Nephron progenitor cell (in vitro differentiated cells): ENCODE measurements around the gene NPIPB6.
A peak's percentile ranks its signal among the peaks of the same experiment; 100 is the strongest.

Source experiments
- DNase-seq: peaks from one replicate; pipeline ENCODE4 v3.0.0; 2021
- H3K27ac Mint-ChIP-seq: 2 replicates; pipeline ENCODE4 v1.8.0; 2021; ENCODE audit warnings: mild to moderate bottlenecking, moderate library complexity, mixed read lengths
- H3K27me3 Mint-ChIP-seq: 2 replicates; pipeline ENCODE4 v1.8.0; 2021; ENCODE audit warnings: mild to moderate bottlenecking, low read depth, mixed read lengths; ENCODE audit not compliant: poor library complexity
- H3K36me3 Mint-ChIP-seq: 2 replicates; pipeline ENCODE4 v1.8.0; 2021; ENCODE audit warnings: low read depth, mixed read lengths
- H3K4me1 Mint-ChIP-seq: 2 replicates; pipeline ENCODE4 v1.8.0; 2021; ENCODE audit warnings: mixed read lengths
- H3K4me3 Mint-ChIP-seq: 2 replicates; pipeline ENCODE4 v1.8.0; 2021; ENCODE audit warnings: mild to moderate bottlenecking, moderate library complexity, mixed read lengths
- H3K9me3 Mint-ChIP-seq: 2 replicates; pipeline ENCODE4 v1.8.0; 2021; ENCODE audit warnings: mild to moderate bottlenecking, moderate library complexity, mixed read lengths
- CTCF ChIP-seq: fragments of 200-600 bp; sonication (generic); IDR thresholded peaks from 2 replicates; pipeline ENCODE4 v1.5.0; 2021; ENCODE audit warnings: antibody characterized with exemption

Gene NPIPB6

GRCh38 chr16:28321700-28322411 lies 41.5 kb downstream of the NPIPB6 start:
- H3K27ac Mint-ChIP-seq = no peak overlapping the region
- no peak overlapping the region for H3K4me3 Mint-ChIP-seq
- TF ChIP-seq CTCF = peak; percentile 59
- peaks cover 21% of the 10 kb centered on the region for H3K36me3 Mint-ChIP-seq
- H3K4me1 Mint-ChIP-seq = peaks cover 11% of the 10 kb centered on the region
- no peaks in the 10 kb centered on the region for H3K9me3 Mint-ChIP-seq
- DNase-seq = peak; percentile 67
- H3K27me3 Mint-ChIP-seq = no peaks in the 10 kb centered on the region

DNA sequence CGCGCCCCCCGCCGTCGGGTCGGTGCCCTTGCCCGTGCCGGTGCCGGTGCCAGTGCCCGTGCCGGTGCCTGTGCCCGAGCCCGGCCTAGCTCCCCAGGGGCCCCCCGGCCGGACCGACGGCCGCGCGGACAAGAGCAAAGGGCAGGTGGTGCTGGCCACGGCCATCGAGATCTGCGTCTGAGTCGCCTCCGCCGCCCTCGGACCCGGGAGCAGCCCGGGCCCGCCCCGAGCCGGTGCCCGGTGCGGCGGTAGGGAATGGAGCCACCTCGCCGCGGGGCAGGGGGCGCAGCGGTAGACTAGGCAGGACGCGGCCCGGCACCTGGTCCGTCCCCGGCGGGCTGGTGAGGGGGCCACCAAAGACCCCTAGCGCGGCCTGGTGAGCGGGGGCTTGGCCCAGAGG lies 42.6 kb downstream of the NPIPB6 start:
- Mint-ChIP-seq H3K9me3 (no peaks in the 10 kb centered on the region), H3K4me1 (peaks cover 11% of the 10 kb centered on the region), H3K27ac (no peak overlapping the region), H3K4me3 (no peak overlapping the region), H3K27me3 (no peaks in the 10 kb centered on the region), H3K36me3 (peaks cover 21% of the 10 kb centered on the region)
- no peak for TF ChIP-seq CTCF
- no peak for DNase-seq

DNA sequence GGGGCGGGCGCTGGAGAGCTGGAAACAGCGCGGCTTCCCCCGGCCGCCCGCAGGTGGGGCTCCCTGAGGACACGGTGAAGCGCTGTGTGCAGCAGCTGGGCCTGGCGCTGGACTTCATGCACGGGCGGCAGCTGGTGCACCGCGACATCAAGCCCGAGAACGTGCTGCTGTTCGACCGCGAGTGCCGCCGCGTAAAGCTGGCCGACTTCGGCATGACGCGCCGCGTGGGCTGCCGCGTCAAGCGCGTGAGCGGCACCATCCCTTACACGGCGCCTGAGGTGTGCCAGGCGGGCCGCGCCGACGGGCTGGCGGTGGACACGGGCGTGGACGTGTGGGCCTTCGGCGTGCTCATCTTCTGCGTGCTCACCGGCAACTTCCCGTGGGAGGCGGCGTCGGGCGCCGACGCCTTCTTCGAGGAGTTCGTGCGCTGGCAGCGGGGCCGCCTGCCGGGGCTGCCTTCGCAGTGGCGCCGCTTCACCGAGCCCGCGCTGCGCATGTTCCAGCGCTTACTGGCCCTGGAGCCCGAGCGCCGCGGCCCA lies 43.2 kb downstream of the NPIPB6 start:
- H3K4me1 Mint-ChIP-seq = peaks cover 6% of the 10 kb centered on the region
- no peak for DNase-seq
- H3K9me3 Mint-ChIP-seq = no peaks in the 10 kb centered on the region
- TF ChIP-seq CTCF = no peak
- H3K27me3 Mint-ChIP-seq = no peaks in the 10 kb centered on the region
- peaks cover 25% of the 10 kb centered on the region for H3K36me3 Mint-ChIP-seq
- H3K27ac Mint-ChIP-seq = no peak overlapping the region
- H3K4me3 Mint-ChIP-seq = no peak overlapping the region

GRCh38 chr16:28319476-28320022 lies 43.8 kb downstream of the NPIPB6 start:
- no peaks in the 10 kb centered on the region for H3K9me3 Mint-ChIP-seq
- H3K36me3 Mint-ChIP-seq = peaks cover 27% of the 10 kb centered on the region
- TF ChIP-seq CTCF = no peak
- peaks cover under 1% of the 10 kb centered on the region for H3K27me3 Mint-ChIP-seq
- no peak for DNase-seq
- peak overlapping the region; percentile 96 for H3K27ac Mint-ChIP-seq
- peaks cover 6% of the 10 kb centered on the region for H3K4me1 Mint-ChIP-seq
- no peak overlapping the region for H3K4me3 Mint-ChIP-seq

GRCh38 chr16:28318042-28318744 lies 45.1 kb downstream of the NPIPB6 start:
- DNase-seq = no peak
- H3K4me1 Mint-ChIP-seq = peaks cover 6% of the 10 kb centered on the region
- TF ChIP-seq CTCF = no peak
- H3K9me3 Mint-ChIP-seq = no peaks in the 10 kb centered on the region
- H3K27ac Mint-ChIP-seq = no peak overlapping the region
- peaks cover 31% of the 10 kb centered on the region for H3K36me3 Mint-ChIP-seq
- H3K4me3 Mint-ChIP-seq = no peak overlapping the region
- H3K27me3 Mint-ChIP-seq = peaks cover 3% of the 10 kb centered on the region
